H1 (cell line): Measurements from ENCODE around the gene AMPH. TPM values are rescaled to one million over a fixed set of nuclear protein-coding genes. Genes with fewer than 3 reads are reported as not detected.

Experiments used
- ASH2L ChIP-seq: fragments of 200-600, 300-600 bp; sonication (generic); IDR thresholded peaks from one replicate; pipeline ENCODE4 v1.7.1; 2017; ENCODE audit warnings: low read length
- CREB1 ChIP-seq: IDR thresholded peaks from 2 replicates; pipeline ENCODE4 v1.6.1; 2012; ENCODE audit warnings: inconsistent platforms
- KDM1A ChIP-seq: fragments of 200-600, 300-600 bp; sonication (generic); IDR thresholded peaks from 2 replicates; pipeline ENCODE4 v1.7.1; 2016; ENCODE audit warnings: mild to moderate bottlenecking, low read length, borderline replicate concordance
- POLR2AphosphoS5 ChIP-seq: IDR thresholded peaks from 2 replicates; pipeline ENCODE4 v1.6.1; 2011; ENCODE audit warnings: low read depth, low read length
- SIX5 ChIP-seq: IDR thresholded peaks from 2 replicates; pipeline ENCODE4 v1.6.1; 2011; ENCODE audit warnings: mild to moderate bottlenecking, low read depth, low read length
- SP1 ChIP-seq: IDR thresholded peaks from 2 replicates; pipeline ENCODE4 v1.6.1; 2011; ENCODE audit warnings: low read depth, low read length
- polyA plus RNA-seq, 7 experiments: library from polyadenylated mRNA; depleted of rRNA in 3 of 7; stranded (reverse) in 5 of 7; unstranded in 2 of 7; fragments of >200 nt in 5 of 7; fragments of 200-250 nt in 2 of 7; gene quantifications; 1 replicate in 5 of 7; 2 replicates in 1 of 7; 4 replicates in 1 of 7; pipeline versions ENCODE4 v1.2.1 to v1.2.3, GENCODE V29; 2011 to 2013; ENCODE audit warnings: missing spikeins in 2 of 7, mixed read lengths in 2 of 7
- total RNA-seq: library from RNA; stranded (reverse); fragmentation: NEBNext Ultra II Directional; extraction: Animal tissue kit (Norgen Biotek cat#: 25700); gene quantifications from 2 replicates; pipeline ENCODE4 v1.2.1, GENCODE V29; 2021

The AMPH gene
- total and polyA plus RNA-seq, 2 of the 8 experiments (the other 6 are each of a cell fraction or from before 2014, with no cell fraction given) = 7.3 to 12.2 TPM

GRCh38 chr7:38372290-38372689, 258.9 kb downstream of the AMPH start (continued):
- TF ChIP-seq SP1 = no peak
- TF ChIP-seq SIX5 = no peak
- TF ChIP-seq KDM1A = no peak
- no peak for TF ChIP-seq ASH2L
- TF ChIP-seq POLR2AphosphoS5 = no peak
- TF ChIP-seq CREB1 = no peak
- TF ChIP-seq, all 59 proteins: peak for 0
